ENCODE results near the gene KCNQ1OT1. TPM values are rescaled to one million over a fixed set of nuclear protein-coding genes. Genes with fewer than 3 reads are reported as not detected.

The KCNQ1OT1 gene
- total RNA-seq, 1 donor from 2014 or later = 2.3 TPM

GRCh38 chr11:2570841-2571597, 128.8 kb downstream of the KCNQ1OT1 start:
- Histone ChIP-seq H3K36me3 (no peaks in the 10 kb centered on the region), H3K79me2 (ENCODE audit: low read depth) (no peaks in the 10 kb centered on the region), H3K27ac (no peak overlapping the region), H3K9ac (no peak overlapping the region), H4K20me1 (ENCODE audit: low read depth) (no peaks in the 10 kb centered on the region), H3K4me2 (no peak overlapping the region), H3K4me1 (no peaks in the 10 kb centered on the region), H2AFZ (replicated peaks) (no peak overlapping the region), H3K27me3 (peaks cover 12% of the 10 kb centered on the region), H3K9me3 (ENCODE audit: low read depth) (no peaks in the 10 kb centered on the region), H3F3A (ENCODE audit: low read depth) (no peaks in the 10 kb centered on the region), H3K4me3 (no peak overlapping the region)
- Mint-ChIP-seq H3K4me1 (no peaks in the 10 kb centered on the region), H3K36me3 (no peaks in the 10 kb centered on the region), H3K27me3 (ENCODE audit: insufficient read depth, low read depth) (peaks cover 8% of the 10 kb centered on the region), H3K4me3 (no peak overlapping the region), H3K27ac (no peak overlapping the region), H3K9me3 (no peaks in the 10 kb centered on the region)
- TF ChIP-seq EZH2phosphoT487 (IDR thresholded peaks at IDR 0.05) (no peak), EZH2 (IDR thresholded peaks at IDR 0.05) (no peak), CTCF (IDR thresholded peaks at IDR 0.05) (no peak)
- no peak for DNase-seq (ENCODE audit: low spot score)

GRCh38 chr11:2570211-2570811, 129.5 kb downstream of the KCNQ1OT1 start:
- H3F3A ChIP-seq (ENCODE audit: low read depth) = no peaks in the 10 kb centered on the region
- no peak overlapping the region for H3K9ac ChIP-seq
- H3K27me3 ChIP-seq = peaks cover 16% of the 10 kb centered on the region
- peaks cover 8% of the 10 kb centered on the region for H3K27me3 Mint-ChIP-seq (ENCODE audit: insufficient read depth, low read depth)
- no peak overlapping the region for H3K4me3 Mint-ChIP-seq
- no peak overlapping the region for H2AFZ ChIP-seq (replicated peaks)
- no peak overlapping the region for H3K27ac Mint-ChIP-seq
- H3K27ac ChIP-seq = no peak overlapping the region
- H3K79me2 ChIP-seq (ENCODE audit: low read depth) = no peaks in the 10 kb centered on the region
- no peak overlapping the region for H3K4me2 ChIP-seq
- no peak overlapping the region for H3K4me3 ChIP-seq
- TF ChIP-seq EZH2phosphoT487 (IDR thresholded peaks at IDR 0.05) = no peak
- TF ChIP-seq CTCF (IDR thresholded peaks at IDR 0.05) = no peak
- no peak for TF ChIP-seq EZH2 (IDR thresholded peaks at IDR 0.05)
- no peak for DNase-seq (ENCODE audit: low spot score)
- H3K36me3 Mint-ChIP-seq = no peaks in the 10 kb centered on the region
- H3K9me3 Mint-ChIP-seq = no peaks in the 10 kb centered on the region
- no peaks in the 10 kb centered on the region for H3K9me3 ChIP-seq (ENCODE audit: low read depth)
- no peaks in the 10 kb centered on the region for H3K4me1 Mint-ChIP-seq
- H3K36me3 ChIP-seq = no peaks in the 10 kb centered on the region
- no peaks in the 10 kb centered on the region for H3K4me1 ChIP-seq
- H4K20me1 ChIP-seq (ENCODE audit: low read depth) = no peaks in the 10 kb centered on the region

GRCh38 chr11:2569731-2570210, 130.0 kb downstream of the KCNQ1OT1 start:
- no peaks in the 10 kb centered on the region for H3K4me1 ChIP-seq
- peaks cover 22% of the 10 kb centered on the region for H3K27me3 ChIP-seq
- no peak overlapping the region for H2AFZ ChIP-seq (replicated peaks)
- Mint-ChIP-seq H3K4me1 (no peaks in the 10 kb centered on the region), H3K27me3 (ENCODE audit: insufficient read depth, low read depth) (peaks cover 8% of the 10 kb centered on the region), H3K4me3 (no peak overlapping the region), H3K36me3 (no peaks in the 10 kb centered on the region), H3K27ac (no peak overlapping the region), H3K9me3 (no peaks in the 10 kb centered on the region)
- TF ChIP-seq EZH2 (IDR thresholded peaks at IDR 0.05) = no peak
- TF ChIP-seq EZH2phosphoT487 (IDR thresholded peaks at IDR 0.05) = no peak
- TF ChIP-seq CTCF (IDR thresholded peaks at IDR 0.05) = no peak
- no peaks in the 10 kb centered on the region for H3K9me3 ChIP-seq (ENCODE audit: low read depth)
- no peaks in the 10 kb centered on the region for H4K20me1 ChIP-seq (ENCODE audit: low read depth)
- H3K4me3 ChIP-seq = no peak overlapping the region
- no peak for DNase-seq (ENCODE audit: low spot score)
- H3K9ac ChIP-seq = no peak overlapping the region
- no peak overlapping the region for H3K27ac ChIP-seq
- H3K79me2 ChIP-seq (ENCODE audit: low read depth) = no peaks in the 10 kb centered on the region
- H3F3A ChIP-seq (ENCODE audit: low read depth) = no peaks in the 10 kb centered on the region
- no peaks in the 10 kb centered on the region for H3K36me3 ChIP-seq
- H3K4me2 ChIP-seq = no peak overlapping the region
